Transverse colon (tissue), 4 donors: ENCODE measurements around the gene PRCC. TPM values are rescaled to one million over a fixed set of nuclear protein-coding genes. Genes with fewer than 3 reads are reported as not detected.

ENCODE experiments used
- DNase-seq: peaks from one replicate; pipeline ENCODE4 v3.0.0-alpha.2; 2019
- H3K27ac ChIP-seq, 4 donors: fragments of 200-600 bp; sonication (generic); 2 replicates each; pipeline ENCODE4 v1.5.1; 2016 to 2018; ENCODE audit warnings: inconsistent platforms in 4 of 4
- H3K27me3 ChIP-seq: fragments of 200-600 bp; sonication (generic); 2 replicates; pipeline ENCODE4 v1.5.1; 2017; ENCODE audit warnings: inconsistent platforms
- H3K36me3 ChIP-seq, 4 donors: fragments of 200-600 bp; sonication (generic); 2 replicates each; pipeline ENCODE4 v1.5.1; 2017 to 2019; ENCODE audit warnings: inconsistent platforms in 4 of 4
- H3K4me1 ChIP-seq, 4 donors: fragments of 200-600 bp; sonication (generic); 2 replicates each; pipeline ENCODE4 v1.5.1; 2017 to 2020; ENCODE audit warnings: inconsistent platforms in 4 of 4
- H3K4me3 ChIP-seq, 4 donors: fragments of 200-600 bp; sonication (generic); 1 replicate in 1 of 4; 2 replicates in 3 of 4; pipeline versions ENCODE4 v1.5.1 to v1.6.1; 2017 to 2019; ENCODE audit warnings: inconsistent platforms in 4 of 4
- H3K9me3 ChIP-seq, 2 donors: fragments of 200-600 bp; sonication (generic); 2 replicates each; pipeline ENCODE4 v1.5.1; 2017 to 2019; ENCODE audit warnings: inconsistent platforms in 2 of 2
- EP300 ChIP-seq: sonication (generic); formaldehyde crosslinking; IDR thresholded peaks from one replicate; pipeline ENCODE4 v1.6.1; 2017; ENCODE audit warnings: antibody characterized with exemption, low read depth
- POLR2A ChIP-seq: fragments of 450-650 bp; IDR thresholded peaks from one replicate; pipeline ENCODE4 v1.6.1; 2016; ENCODE audit warnings: antibody characterized with exemption, mild to moderate bottlenecking, moderate library complexity
- POLR2AphosphoS5 ChIP-seq, 3 donors: sonication (generic); formaldehyde crosslinking; IDR thresholded peaks; one replicate each; pipeline ENCODE4 v1.6.1; 2016; ENCODE audit warnings: antibody characterized with exemption in 3 of 3
- WGBS, 2 donors: methylation state at CpG; one replicate each; pipeline ENCODE4 v1.1.5; 2018; ENCODE audit warnings: low coverage in 1 of 2; 5-methylcytosine and 5-hydroxymethylcytosine counted together
- in situ Hi-C, 4 donors: fragments of 200-750 bp; cut with MboI; loops; one replicate each; pipeline versions ENCODE4 v1.15.0 to v1.15.1; 2017; ENCODE audit warnings: low sequenced_read_pairs in 3 of 4, low pct_ligation_motif_present in 1 of 4, low pct_unique_long_range_greater_than_20kb in 1 of 4
- intact Hi-C: fragments of 100-400 bp; cut with DNase I; formaldehyde crosslinking; loops from one replicate; pipeline ENCODE4 v1.15.1; 2023; ENCODE audit warnings: low total_unique reads
- total RNA-seq, 4 donors: library from RNA; depleted of rRNA; stranded (reverse); fragments of >200 nt; gene quantifications; one replicate each; pipeline ENCODE4 v1.1.0, GENCODE V29; 2016
- TF ChIP-seq, protein P1 (sequence below), 5 experiments: fragments of 200-600 bp in 3 of 5; fragments of 450-650 bp in 2 of 5; sonication (generic) in 3 of 5; IDR thresholded peaks; 1 replicate in 2 of 5; 2 replicates in 3 of 5; pipeline ENCODE4 v1.5.1; 2016 to 2017; ENCODE audit warnings: antibody characterized with exemption in 5 of 5, inconsistent platforms in 3 of 5, mild to moderate bottlenecking in 2 of 5, moderate library complexity in 1 of 5

Gene PRCC
- total RNA-seq, 4 donors from 2014 or later, result 15.1 to 69.9 (median 39.4) TPM

DNA sequence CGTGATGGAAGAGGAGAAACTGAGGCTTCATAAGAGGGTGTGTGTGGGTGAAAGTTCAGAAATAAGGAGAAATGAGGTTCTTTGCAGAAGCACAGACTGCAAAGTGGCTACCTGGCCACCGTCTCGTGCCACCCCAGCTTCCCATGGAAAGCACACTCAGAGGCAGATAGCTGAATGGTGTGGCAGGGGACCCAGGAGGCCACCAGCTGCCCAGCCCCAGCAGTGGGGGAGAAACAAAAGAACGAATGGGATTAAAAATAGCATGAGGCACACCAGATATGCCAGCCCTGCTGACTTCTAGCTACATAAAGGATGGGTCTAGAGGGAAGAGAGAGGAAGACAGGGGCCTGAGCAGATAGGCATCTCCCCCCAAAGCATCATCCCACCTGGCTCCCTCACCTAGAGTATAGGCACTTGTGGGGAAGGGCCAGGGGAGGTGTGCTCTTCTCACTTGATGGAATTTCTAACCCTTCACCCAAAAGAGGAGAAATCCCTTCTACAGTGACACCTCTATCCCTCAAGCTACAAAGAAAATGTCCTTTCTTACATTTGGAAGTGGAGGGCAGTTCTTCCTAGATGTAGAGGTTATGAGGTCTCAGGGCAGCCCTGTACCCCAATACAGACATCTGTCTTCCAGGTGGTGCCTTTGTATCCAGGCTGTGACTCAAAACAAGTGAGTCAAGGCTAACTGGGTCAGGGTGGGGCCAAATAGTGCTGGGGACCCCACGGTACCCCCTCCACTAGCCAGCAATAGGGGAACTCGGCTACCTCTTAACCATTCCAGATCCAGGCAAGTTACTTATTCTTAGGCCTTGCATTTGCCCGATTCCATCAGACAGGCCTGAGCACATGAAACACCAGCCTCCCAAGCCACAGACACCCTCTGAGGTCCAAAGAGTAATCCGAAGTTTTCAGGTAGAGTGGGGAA is 19.3 kb upstream of the PRCC start:
- peak overlapping the region; percentile 95 to 99 (median 98) for H3K27ac ChIP-seq
- intact Hi-C loops, result no loop called here
- TF ChIP-seq EP300 (no peak), POLR2A (no peak), POLR2AphosphoS5 (IDR thresholded peaks at IDR 0.05) (no peak)
- TF ChIP-seq, protein P1, sequence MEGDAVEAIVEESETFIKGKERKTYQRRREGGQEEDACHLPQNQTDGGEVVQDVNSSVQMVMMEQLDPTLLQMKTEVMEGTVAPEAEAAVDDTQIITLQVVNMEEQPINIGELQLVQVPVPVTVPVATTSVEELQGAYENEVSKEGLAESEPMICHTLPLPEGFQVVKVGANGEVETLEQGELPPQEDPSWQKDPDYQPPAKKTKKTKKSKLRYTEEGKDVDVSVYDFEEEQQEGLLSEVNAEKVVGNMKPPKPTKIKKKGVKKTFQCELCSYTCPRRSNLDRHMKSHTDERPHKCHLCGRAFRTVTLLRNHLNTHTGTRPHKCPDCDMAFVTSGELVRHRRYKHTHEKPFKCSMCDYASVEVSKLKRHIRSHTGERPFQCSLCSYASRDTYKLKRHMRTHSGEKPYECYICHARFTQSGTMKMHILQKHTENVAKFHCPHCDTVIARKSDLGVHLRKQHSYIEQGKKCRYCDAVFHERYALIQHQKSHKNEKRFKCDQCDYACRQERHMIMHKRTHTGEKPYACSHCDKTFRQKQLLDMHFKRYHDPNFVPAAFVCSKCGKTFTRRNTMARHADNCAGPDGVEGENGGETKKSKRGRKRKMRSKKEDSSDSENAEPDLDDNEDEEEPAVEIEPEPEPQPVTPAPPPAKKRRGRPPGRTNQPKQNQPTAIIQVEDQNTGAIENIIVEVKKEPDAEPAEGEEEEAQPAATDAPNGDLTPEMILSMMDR (IDR thresholded peaks at IDR 0.05), result no peak
- 6% methylated on average over 8 of the region's 8 CpGs; no CpG with 5 or more reads in 1 of the 2 donors for whole genome bisulfite sequencing, 2 donors
- no peaks in the 10 kb centered on the region for H3K27me3 ChIP-seq
- H3K36me3 ChIP-seq, result peaks cover 0 to 7% (median 1%) of the 10 kb centered on the region in 4 donors
- peak overlapping the region; percentile 44 to 98 (median 96) for H3K4me3 ChIP-seq
- H3K9me3 ChIP-seq, result no peaks in the 10 kb centered on the region
- DNase-seq, result no peak
- H3K4me1 ChIP-seq, result peaks cover 28 to 56% (median 50%) of the 10 kb centered on the region in 4 donors
- in situ Hi-C loops, result no loop called here

DNA sequence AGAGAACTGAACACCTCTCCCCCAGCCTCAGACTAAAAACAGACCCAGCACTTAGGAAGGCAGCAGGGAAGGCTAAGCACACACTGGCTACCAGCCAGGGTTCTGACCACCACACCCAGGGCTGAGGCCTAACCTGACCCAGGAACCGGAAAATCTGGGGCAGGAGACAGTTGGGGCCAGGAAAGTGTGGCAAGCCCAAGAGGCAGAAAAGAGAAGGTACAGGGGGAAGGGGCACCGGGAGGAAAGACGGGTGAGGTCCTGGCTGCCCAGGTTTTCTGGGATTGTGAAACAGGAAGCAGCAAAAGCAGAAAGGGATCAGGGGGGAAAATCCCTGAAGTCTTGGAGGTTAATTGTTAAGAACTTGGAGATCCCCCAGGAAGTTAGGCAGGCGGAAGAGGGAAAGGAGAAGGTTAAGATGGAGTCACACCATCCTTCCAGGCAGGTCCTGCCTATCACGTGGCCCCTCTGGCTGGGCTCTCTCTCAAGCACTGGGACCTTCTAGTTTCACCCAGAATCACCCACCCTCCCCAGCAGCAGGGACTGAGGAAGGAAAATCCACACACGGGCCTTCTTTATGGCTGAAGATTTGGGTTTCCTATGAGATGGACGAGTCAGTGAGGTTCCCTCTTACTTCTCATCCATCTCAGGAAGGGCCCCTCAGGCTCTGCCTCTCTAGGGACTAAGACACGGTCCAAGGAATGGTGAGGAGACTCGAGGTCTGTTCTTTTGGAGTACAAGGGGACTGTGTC is 18.5 kb upstream of the PRCC start:
- in situ Hi-C loops, result no loop called here
- Histone ChIP-seq H3K27ac (peak overlapping the region; percentile 95 to 99 (median 98)), H3K36me3 (peaks cover 0 to 5% (median 0%) of the 10 kb centered on the region in 4 donors), H3K4me1 (peaks cover 29 to 63% (median 53%) of the 10 kb centered on the region in 4 donors), H3K9me3 (no peaks in the 10 kb centered on the region), H3K4me3 (peak overlapping the region; percentile 93 to 98 (median 96)), H3K27me3 (no peaks in the 10 kb centered on the region)
- intact Hi-C loops, result no loop called here
- TF ChIP-seq POLR2A, result peak; percentile 61
- TF ChIP-seq EP300, result no peak
- peak in 2 of 3 donors; percentile 53 to 57 for TF ChIP-seq POLR2AphosphoS5 (IDR thresholded peaks at IDR 0.05)
- TF ChIP-seq, protein P1 (IDR thresholded peaks at IDR 0.05), result peak in 1 of 5 experiments; percentile 28
- DNase-seq, result peak; percentile 79
- 0 to 5% methylated on average over 4 to 9 of the region's 9 CpGs for WGBS, 2 donors

DNA sequence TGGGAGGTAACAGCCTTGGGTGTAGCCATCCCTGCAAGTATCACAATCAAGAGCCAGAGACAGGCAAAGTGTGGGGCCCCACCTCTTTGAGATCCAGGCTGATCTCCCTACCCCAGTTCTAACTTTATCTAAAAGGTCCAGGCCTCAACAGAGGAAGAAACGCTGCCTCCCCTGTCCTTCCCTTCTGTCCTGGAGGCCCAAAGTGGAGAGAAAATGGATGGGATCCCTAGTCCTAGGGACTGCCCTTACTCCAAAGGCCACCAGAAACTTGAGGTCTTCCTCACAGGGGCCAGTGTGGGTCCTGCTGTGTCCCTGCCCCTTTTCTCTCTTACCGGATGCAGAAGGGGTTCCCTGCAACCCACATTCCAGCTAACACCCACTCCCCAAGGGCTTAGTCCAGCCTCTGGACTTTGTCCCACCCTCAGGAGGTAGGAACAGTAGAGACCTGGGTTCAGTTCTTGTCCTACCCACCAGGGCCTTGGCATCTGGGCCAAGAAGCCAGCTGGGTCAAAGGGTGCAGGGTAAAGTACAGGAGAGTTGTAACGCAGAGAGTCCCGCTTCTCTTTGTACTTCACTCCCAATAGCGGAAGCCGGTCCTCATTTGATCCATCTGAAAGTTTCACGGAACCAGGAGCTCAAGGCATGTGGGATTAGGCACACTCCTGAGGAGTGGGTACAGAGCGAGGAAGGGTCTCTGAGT is 17.8 kb upstream of the PRCC start:
- in situ Hi-C loops (no loop called here), intact Hi-C loops (no loop called here)
- Histone ChIP-seq H3K27ac (peak overlapping the region; percentile 95 to 99 (median 98)), H3K4me1 (peaks cover 29 to 63% (median 53%) of the 10 kb centered on the region in 4 donors), H3K36me3 (no peaks in the 10 kb centered on the region), H3K4me3 (peak overlapping the region; percentile 93 to 98 (median 96)), H3K27me3 (no peaks in the 10 kb centered on the region), H3K9me3 (no peaks in the 10 kb centered on the region)
- 12 to 40% methylated on average over 2 to 8 of the region's 8 CpGs for WGBS, 2 donors
- DNase-seq, result peak; percentile 79
- TF ChIP-seq, protein P1 (IDR thresholded peaks at IDR 0.05), result peak in 3 of 5 experiments; percentile 17 to 73 (median 46)
- TF ChIP-seq EP300, result no peak
- peak in 2 of 3 donors; percentile 61 to 66 for TF ChIP-seq POLR2AphosphoS5 (IDR thresholded peaks at IDR 0.05)
- peak; percentile 45 for TF ChIP-seq POLR2A
